Measurements from ENCODE around the gene THOP1. TPM values are rescaled to one million over a fixed set of nuclear protein-coding genes. Genes with fewer than 3 reads are reported as not detected.
A peak's percentile ranks its signal among the peaks of the same experiment; 100 is the strongest.

THOP1 gene
- polyA plus RNA-seq, 4 donors, result 41.4 to 62.6 (median 42.7) TPM

- DNase-seq (ENCODE audit: low read depth in 4 of 4, low spot score in 3 of 4), result no peak
Measured at GRCh38 chr19:2761876-2762782, 23.2 kb upstream of the THOP1 start.

- no peak for DNase-seq (ENCODE audit: low read depth in 4 of 4, low spot score in 3 of 4)
Measured at GRCh38 chr19:2762783-2763496, 22.4 kb upstream of the THOP1 start.

- no peak for DNase-seq (ENCODE audit: low read depth in 4 of 4, low spot score in 3 of 4)
Measured at GRCh38 chr19:2763687-2764086, 21.6 kb upstream of the THOP1 start.

- no peak for DNase-seq (ENCODE audit: low read depth in 4 of 4, low spot score in 3 of 4)
Measured at GRCh38 chr19:2764945-2765344, 20.4 kb upstream of the THOP1 start.

GRCh38 chr19:2765376-2765775 is 19.9 kb upstream of the THOP1 start:
- DNase-seq (ENCODE audit: low read depth in 4 of 4, low spot score in 3 of 4), result no peak

- DNase-seq (ENCODE audit: low read depth in 4 of 4, low spot score in 3 of 4), result no peak
Measured at GRCh38 chr19:2766594-2767372, 18.5 kb upstream of the THOP1 start.

GRCh38 chr19:2767688-2768087 is 17.6 kb upstream of the THOP1 start:
- DNase-seq (ENCODE audit: low read depth in 4 of 4, low spot score in 3 of 4), result no peak

- DNase-seq (ENCODE audit: low read depth in 4 of 4, low spot score in 3 of 4), result no peak
Measured at GRCh38 chr19:2768365-2769132, 16.8 kb upstream of the THOP1 start.

GRCh38 chr19:2769218-2769617 is 16.1 kb upstream of the THOP1 start:
- no peak for DNase-seq (ENCODE audit: low read depth in 4 of 4, low spot score in 3 of 4)

- DNase-seq (ENCODE audit: low read depth in 4 of 4, low spot score in 3 of 4), result peak in 3 of 4 donors; percentile 26 to 59 (median 50)
Measured at GRCh38 chr19:2770055-2771013, 15.0 kb upstream of the THOP1 start.

- no peak for DNase-seq (ENCODE audit: low read depth in 4 of 4, low spot score in 3 of 4)
Measured at GRCh38 chr19:2771786-2772674, 13.3 kb upstream of the THOP1 start.

- DNase-seq (ENCODE audit: low read depth in 4 of 4, low spot score in 3 of 4), result no peak
Measured at GRCh38 chr19:2774083-2774679, 11.1 kb upstream of the THOP1 start.

- no peak for DNase-seq (ENCODE audit: low read depth in 4 of 4, low spot score in 3 of 4)
Measured at GRCh38 chr19:2774953-2775555, 10.2 kb upstream of the THOP1 start.

GRCh38 chr19:2775556-2776430 is 9.5 kb upstream of the THOP1 start:
- DNase-seq (ENCODE audit: low read depth in 4 of 4, low spot score in 3 of 4), result no peak

GRCh38 chr19:2777952-2778683 is 7.2 kb upstream of the THOP1 start:
- DNase-seq (ENCODE audit: low read depth in 4 of 4, low spot score in 3 of 4), result no peak

Data from right renal pelvis (tissue), 4 donors.